Heart left ventricle (tissue), 13 donors: ENCODE data around the gene EGLN1.

Source experiments
- POLR2A ChIP-seq, 2 donors: fragments of 450-650 bp; IDR thresholded peaks; one replicate each; pipeline ENCODE4 v1.6.1; 2017; ENCODE audit warnings: antibody characterized with exemption in 2 of 2, mild to moderate bottlenecking in 2 of 2, moderate library complexity in 2 of 2
- TF ChIP-seq, protein P1 (sequence below), 12 donors: fragments of 200-600 bp; sonication (generic) in 4 of 12; IDR thresholded peaks; one replicate each; pipeline versions ENCODE4 v1.5.0 to v1.8.0; 2018 to 2022; ENCODE audit warnings: antibody characterized with exemption in 12 of 12, mild to moderate bottlenecking in 5 of 12
- donor health status: ischemic (EF 13 %, LVEDD 7.1; RV severe dilation, severe dysfunction).
- donor health status: DM: no; HTN: yes; CAD: no.
- donor health status: DM: no; HTN: no; CAD: no.
- donor health status: ischemic (EF 25% LVEDD 6.9; RV normal size, moderate dysfunction).
- donor health status: ischemic (EF 25% LVEDD 5.7; RV mildly dilated, moderate dysfunction).
- donor health status: ischemic (EF 35%, LVEDD 5.7; RV mildly dilated, moderate dysfunction).
- donor health status: nonischemic (EF 11% LVEDD 7.7; RV severe dilation, severe dysfunction).
- donor health status: DM: yes; HTN: yes; CAD: no.
- donor health status: PGD.
- donor health status: ischemic (EF 29% LVEDD 5.4; RV normal size, mild dysfunction).
- donor health status: nonischemic (EF 23%, LVEDD 6.1; RV moderate dilation, normal function).

DNA sequence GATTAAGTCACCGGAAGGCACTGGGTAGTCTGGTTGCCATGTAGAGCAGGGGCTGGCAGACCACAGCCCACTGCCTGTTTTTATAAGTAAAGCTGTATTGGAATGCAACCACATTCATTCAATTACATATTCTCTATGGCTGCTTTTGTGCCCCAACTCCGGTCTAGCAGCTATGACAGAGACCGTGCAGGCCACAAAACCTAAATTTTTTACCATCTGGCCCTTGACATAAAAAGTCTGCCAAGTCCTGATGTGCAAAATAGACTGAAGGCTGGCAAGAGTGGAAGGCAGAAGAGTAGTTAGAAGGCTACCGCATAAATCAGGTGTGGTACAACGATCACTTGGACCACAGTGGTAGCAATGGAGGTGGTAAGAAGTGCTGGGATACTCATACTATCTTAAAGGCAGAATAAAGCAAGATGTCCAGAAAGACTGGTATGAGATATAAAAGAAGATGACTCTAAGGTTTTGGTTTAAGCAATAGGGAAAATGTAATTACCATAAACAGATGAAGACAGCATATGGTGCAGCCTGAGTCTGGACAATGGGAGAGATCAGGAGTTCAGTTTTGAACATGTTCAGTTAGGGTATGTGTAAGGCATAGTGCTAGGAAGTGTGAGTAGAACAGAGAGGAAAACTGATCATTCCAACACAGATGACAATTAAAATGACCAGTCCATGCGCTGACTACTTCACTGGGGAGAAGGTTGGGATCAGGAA is 37.2 kb downstream of the EGLN1 start:
- TF ChIP-seq, protein P1, sequence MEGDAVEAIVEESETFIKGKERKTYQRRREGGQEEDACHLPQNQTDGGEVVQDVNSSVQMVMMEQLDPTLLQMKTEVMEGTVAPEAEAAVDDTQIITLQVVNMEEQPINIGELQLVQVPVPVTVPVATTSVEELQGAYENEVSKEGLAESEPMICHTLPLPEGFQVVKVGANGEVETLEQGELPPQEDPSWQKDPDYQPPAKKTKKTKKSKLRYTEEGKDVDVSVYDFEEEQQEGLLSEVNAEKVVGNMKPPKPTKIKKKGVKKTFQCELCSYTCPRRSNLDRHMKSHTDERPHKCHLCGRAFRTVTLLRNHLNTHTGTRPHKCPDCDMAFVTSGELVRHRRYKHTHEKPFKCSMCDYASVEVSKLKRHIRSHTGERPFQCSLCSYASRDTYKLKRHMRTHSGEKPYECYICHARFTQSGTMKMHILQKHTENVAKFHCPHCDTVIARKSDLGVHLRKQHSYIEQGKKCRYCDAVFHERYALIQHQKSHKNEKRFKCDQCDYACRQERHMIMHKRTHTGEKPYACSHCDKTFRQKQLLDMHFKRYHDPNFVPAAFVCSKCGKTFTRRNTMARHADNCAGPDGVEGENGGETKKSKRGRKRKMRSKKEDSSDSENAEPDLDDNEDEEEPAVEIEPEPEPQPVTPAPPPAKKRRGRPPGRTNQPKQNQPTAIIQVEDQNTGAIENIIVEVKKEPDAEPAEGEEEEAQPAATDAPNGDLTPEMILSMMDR (IDR thresholded peaks at IDR 0.05) = no peak
- TF ChIP-seq POLR2A (IDR thresholded peaks at IDR 0.05) = no peak
